Mucosa of stomach (tissue), 1 donor: ENCODE results near the gene SPPL2C.

Experiments used
- H3K27me3 ChIP-seq: one replicate; pipeline ENCODE4 v1.7.0; 2013; ENCODE audit warnings: mild to moderate bottlenecking, low read length; ENCODE audit not compliant: control insufficient read depth, insufficient read depth
- H3K36me3 ChIP-seq: one replicate; pipeline ENCODE4 v1.7.0; 2013; ENCODE audit warnings: low read length; ENCODE audit not compliant: control insufficient read depth, insufficient read depth
- H3K4me1 ChIP-seq: one replicate; pipeline ENCODE4 v1.7.0; 2013; ENCODE audit warnings: mild to moderate bottlenecking, low read length; ENCODE audit not compliant: control insufficient read depth, insufficient read depth
- H3K4me3 ChIP-seq: one replicate; pipeline ENCODE4 v1.7.0; 2013; ENCODE audit warnings: low read length
- H3K9ac ChIP-seq: one replicate; pipeline ENCODE4 v1.7.0; 2013; ENCODE audit warnings: mild to moderate bottlenecking, low read length, moderate library complexity
- H3K9me3 ChIP-seq: one replicate; pipeline ENCODE4 v1.7.0; 2013; ENCODE audit warnings: mild to moderate bottlenecking, low read length, moderate library complexity; ENCODE audit not compliant: control insufficient read depth
- donor health status: Pancreatic carcinoma.

SPPL2C gene

DNA sequence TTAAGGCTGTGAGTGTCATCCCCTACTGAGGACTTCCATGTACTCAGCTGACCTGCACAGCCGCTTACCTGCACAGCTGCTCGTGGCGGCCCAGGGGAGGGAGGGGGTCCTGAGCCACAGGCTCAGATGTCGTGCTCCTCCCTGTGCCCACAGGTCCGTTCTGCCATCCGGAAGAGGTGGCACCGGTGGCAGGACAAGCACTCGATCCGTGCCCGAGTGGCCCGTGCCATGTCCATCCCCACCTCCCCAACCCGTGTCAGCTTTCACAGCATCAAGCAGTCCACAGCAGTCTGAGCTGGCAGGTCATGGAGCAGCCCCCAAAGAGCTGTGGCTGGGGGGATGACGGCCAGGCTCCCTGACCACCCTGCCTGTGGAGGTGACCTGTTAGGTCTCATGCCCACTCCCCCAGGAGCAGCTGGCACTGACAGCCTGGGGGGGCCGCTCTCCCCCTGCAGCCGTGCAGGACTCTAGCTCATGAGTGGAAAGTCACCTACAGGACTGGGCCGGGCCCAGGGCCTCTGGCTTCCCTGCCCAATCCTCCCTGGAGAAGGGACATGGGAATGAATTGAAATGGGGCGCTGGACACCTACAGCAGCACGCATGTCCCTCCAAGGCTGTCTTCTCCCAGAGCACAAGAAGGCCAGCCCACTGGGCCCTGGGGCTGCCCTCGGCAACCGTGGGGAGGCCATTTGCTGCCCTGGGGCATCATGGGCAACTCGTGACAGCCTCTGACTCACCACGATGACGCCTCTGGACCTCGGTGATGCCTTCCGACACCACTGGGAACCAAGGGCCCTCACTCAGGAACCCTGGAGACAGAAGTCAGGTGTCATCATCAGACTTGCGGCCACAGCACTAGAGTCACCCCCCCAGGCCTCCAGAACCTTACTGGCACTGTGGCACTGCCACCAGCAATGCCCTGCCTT is 9.9 kb upstream of the SPPL2C start:
- no peak overlapping the region for H3K4me3 ChIP-seq
- no peak overlapping the region for H3K9ac ChIP-seq
- H3K4me1 ChIP-seq, result no peaks in the 10 kb centered on the region
- no peaks in the 10 kb centered on the region for H3K9me3 ChIP-seq
- peaks cover 5% of the 10 kb centered on the region for H3K27me3 ChIP-seq
- no peaks in the 10 kb centered on the region for H3K36me3 ChIP-seq

DNA sequence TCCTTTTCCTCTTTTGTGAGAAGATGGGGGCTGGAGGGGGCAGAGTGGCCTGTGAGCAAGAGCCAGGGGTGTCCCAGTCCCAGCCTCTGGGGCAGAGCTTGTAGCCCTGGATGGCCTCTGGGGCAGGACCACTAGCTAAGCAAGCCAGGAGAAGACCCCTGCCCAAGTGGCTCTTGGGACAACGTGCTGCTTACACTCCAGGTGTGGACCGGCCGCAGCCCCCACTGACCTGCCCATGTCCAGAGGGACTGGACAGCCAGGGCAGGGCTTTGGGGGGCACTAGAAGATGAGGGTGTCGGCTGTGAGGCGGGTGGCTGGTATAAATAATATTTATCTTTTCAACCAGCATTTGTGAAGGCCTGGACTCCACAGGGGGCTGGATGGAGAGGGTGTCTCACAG is 9.2 kb upstream of the SPPL2C start:
- peaks cover 4% of the 10 kb centered on the region for H3K27me3 ChIP-seq
- H3K9ac ChIP-seq, result no peak overlapping the region

DNA sequence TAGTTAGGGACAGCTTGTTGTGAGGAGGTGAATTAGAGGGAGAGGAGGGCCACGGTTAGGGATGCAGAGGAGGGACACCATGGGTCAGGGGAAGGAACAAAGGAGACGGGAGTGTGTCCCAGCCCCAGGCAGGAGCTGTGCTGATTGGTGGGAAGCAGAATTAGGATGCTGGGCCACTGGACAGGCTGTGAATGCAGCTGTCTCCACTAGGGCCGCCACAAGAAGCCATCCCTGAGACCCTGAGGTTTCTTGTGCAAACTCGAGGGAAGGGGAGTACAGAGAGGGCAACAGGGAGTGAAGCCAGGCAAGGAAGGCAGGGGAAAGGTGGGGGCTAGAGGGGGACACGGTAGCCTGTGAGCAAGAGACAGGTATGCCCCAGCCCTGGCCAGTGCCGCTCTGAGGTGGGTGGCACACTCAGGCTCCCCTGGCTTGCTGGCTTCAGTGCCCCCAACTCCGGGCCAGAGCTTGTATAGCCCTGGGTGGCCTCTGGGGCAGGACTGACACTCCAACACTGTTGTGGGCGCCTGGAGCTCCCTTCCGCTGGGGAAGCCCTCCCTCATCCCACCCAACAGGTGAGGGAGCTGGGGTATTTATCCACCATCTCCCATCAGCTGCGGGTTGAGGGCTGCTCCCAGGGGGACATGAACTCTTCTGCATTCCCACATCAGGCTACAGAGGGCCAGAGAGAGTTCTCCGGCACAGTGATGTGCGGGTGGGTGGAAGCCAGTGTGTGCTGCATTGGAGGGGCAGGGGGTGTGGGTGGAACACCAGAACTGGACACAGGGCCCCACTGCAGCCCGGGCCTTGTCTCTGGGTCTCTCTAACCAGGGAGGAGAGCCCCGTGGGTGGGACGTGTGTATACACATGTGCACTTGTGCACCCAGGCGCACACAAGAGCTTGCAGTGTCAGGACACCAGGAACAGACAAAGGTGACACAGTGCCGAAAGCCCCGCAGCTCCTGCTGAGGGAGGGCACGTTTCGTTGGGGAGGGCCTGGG is 8.3 kb upstream of the SPPL2C start:
- Histone ChIP-seq H3K36me3 (no peaks in the 10 kb centered on the region), H3K27me3 (peaks cover 4% of the 10 kb centered on the region), H3K9ac (no peak overlapping the region), H3K4me3 (no peak overlapping the region), H3K4me1 (no peaks in the 10 kb centered on the region), H3K9me3 (no peaks in the 10 kb centered on the region)

More for the DNA sequence above, 9.2 kb upstream of the SPPL2C start:
- Histone ChIP-seq H3K36me3 (no peaks in the 10 kb centered on the region), H3K4me3 (no peak overlapping the region), H3K4me1 (no peaks in the 10 kb centered on the region), H3K9me3 (no peaks in the 10 kb centered on the region)

DNA sequence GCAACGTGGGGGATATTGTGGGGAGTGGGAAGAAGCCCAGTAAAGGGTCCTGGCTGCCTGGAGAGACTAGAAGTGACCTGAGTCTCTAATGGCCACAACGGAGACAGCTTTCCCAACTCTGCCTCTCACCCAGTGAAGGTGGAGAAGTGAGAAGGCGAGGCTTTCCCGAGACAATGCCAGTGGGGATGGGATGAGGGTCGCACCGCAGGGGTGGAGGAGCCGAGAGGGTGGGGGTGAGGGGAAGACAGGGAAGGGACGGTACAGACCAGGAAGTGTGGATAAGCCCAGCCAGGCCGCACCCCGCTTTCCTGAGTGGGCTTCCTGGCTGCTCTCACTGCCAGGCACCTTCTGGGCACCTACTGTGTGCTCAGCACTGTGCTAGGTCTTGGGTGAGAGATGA is 7.5 kb upstream of the SPPL2C start:
- H3K9me3 ChIP-seq, result no peaks in the 10 kb centered on the region
- no peaks in the 10 kb centered on the region for H3K4me1 ChIP-seq
- H3K36me3 ChIP-seq, result no peaks in the 10 kb centered on the region
- H3K4me3 ChIP-seq, result no peak overlapping the region
- no peak overlapping the region for H3K9ac ChIP-seq
- H3K27me3 ChIP-seq, result no peaks in the 10 kb centered on the region

DNA sequence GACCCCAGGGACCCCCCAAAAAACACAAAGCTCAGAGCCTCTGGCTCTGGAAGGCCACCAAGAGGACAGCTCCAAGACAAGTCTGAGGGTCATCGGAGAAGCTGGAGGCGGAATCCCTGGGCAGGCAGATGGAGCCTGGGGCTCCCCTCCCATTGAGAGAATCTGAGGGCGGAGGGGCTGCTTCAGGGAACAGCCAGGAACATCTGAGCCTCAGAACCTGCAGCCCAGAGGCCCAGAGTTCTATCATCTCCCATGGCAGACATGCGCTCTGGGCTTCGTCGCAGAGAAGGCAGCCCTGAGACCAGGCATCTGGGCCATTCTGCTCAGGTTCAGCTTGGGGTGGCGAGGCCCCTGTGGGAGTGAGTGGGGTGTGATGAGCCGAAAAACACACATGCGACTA is 7.1 kb upstream of the SPPL2C start:
- Histone ChIP-seq H3K4me3 (no peak overlapping the region), H3K9ac (no peak overlapping the region), H3K27me3 (no peaks in the 10 kb centered on the region), H3K9me3 (no peaks in the 10 kb centered on the region), H3K4me1 (no peaks in the 10 kb centered on the region), H3K36me3 (no peaks in the 10 kb centered on the region)

DNA sequence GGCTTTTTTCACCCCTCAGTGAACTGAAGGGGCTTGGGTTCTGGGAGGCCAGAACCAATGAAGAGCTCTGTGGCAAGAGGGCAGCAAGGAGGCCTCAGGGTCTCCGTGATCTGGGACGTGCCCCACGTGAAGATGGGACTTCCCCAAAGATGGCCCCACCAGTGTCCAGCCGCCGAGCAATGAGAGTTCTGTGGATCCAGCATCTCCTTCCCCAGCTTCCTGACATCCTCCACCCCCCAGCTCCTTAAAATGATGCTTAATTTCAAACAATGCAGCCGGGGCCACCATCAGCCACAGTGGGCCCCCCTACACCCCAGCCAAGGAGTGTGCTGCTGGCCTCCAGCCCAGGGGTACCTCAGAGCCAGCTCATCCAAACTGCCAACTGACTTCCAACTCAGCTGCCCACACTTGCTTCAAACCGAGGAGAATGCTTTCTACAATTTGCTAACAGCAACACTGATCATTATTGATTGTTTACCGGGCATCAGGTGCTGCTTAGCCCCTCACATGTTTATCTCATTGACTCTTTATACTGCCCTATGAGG is 5.9 kb upstream of the SPPL2C start:
- H3K9ac ChIP-seq, result no peak overlapping the region
- no peaks in the 10 kb centered on the region for H3K4me1 ChIP-seq
- H3K9me3 ChIP-seq, result no peaks in the 10 kb centered on the region
- H3K27me3 ChIP-seq, result no peaks in the 10 kb centered on the region
- H3K36me3 ChIP-seq, result no peaks in the 10 kb centered on the region
- no peak overlapping the region for H3K4me3 ChIP-seq

DNA sequence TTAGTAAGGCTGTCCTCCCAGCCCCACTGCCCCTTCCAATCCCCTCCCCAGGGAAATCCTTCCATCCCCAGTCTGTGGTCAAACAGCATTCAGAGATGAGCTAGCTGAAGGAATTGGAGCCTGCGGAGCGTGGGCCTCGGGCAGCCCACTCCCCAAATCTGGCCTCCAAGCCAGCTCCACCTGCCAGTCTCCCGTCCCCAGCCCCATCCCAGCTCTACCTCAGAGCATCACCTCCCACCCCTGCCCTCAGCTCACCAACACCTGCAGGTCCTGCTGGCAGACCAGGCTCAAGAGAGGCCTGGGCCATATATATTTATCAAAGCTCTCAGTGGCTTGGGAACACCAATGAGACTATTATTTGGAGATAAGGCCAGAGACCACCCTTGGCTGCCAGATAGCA is 5.2 kb upstream of the SPPL2C start:
- Histone ChIP-seq H3K9ac (no peak overlapping the region), H3K27me3 (no peaks in the 10 kb centered on the region), H3K4me3 (no peak overlapping the region)

DNA sequence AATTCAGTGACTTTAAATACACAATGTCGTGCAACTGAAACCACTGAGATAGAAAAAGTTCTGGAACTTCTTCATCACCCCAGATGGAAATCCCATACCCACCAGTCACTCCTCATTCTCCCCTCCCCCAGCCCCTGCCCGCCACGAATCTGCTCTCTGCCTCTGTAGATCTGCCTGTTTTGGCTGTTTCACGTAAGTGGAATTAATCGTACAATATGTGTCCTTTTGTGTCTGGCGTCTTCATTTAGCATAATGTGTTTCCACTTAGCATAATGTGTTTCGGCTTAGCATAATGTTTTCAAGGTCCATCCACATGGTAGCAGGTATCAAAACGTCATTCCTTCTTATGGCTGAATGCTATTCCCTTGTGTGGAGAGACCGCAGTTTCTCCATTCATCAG is 3.5 kb upstream of the SPPL2C start:
- Histone ChIP-seq H3K36me3 (no peaks in the 10 kb centered on the region), H3K27me3 (no peaks in the 10 kb centered on the region), H3K9ac (no peak overlapping the region), H3K4me1 (no peaks in the 10 kb centered on the region), H3K9me3 (no peaks in the 10 kb centered on the region), H3K4me3 (no peak overlapping the region)

More for the DNA sequence above, 5.2 kb upstream of the SPPL2C start:
- Histone ChIP-seq H3K4me1 (no peaks in the 10 kb centered on the region), H3K9me3 (no peaks in the 10 kb centered on the region), H3K36me3 (no peaks in the 10 kb centered on the region)

DNA sequence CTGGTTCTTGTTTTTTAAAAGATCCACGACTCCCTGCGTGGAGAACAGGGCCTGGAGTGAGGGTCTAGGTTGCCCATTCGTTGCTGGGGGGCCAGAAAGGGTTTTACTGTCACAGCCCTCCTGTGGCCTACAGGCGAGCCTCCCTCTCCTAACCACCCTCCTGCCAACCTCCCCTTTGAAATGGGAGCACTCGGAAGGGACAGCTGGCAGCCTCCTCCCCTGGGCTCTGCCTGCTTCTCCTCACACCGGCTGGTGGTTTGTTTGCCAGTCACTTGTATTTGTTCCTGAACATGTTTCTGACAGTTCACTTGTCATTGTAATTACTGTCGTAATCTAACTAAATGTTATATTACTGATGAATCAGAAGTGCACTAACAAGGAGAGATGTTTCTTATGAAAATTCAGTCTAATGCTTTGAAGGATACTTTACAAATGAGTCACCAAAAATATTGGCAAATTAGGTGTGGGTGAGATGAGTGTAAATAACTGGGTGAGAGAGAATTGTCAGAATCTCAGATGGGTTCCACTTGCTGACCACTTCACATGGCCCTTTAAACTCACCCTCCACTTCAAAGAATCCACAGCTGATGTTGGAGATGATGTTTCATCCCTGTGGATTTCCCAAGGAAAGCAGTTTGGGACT is 2.7 kb upstream of the SPPL2C start:
- Histone ChIP-seq H3K27me3 (no peaks in the 10 kb centered on the region), H3K36me3 (no peaks in the 10 kb centered on the region), H3K4me3 (no peak overlapping the region), H3K4me1 (no peaks in the 10 kb centered on the region), H3K9me3 (no peaks in the 10 kb centered on the region), H3K9ac (no peak overlapping the region)

DNA sequence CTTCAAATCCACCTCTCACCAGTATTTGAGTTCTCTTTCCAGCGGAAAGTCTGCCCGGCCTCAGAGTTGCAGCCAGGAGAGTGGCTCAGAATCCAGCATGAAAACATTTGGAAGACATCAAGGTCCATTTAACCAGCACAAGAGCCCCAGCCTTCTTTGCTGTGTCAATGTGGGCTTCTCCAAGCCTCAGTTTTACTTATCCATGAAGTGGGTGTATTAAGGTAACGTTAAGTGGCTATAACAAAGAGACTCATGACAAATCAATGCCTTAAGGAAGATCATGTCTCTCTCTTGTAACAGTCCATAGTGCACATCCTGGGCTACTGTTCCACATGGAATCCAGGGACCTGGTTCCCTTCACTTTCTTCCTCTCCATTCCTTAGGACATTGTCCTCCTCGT is 959 bp upstream of the SPPL2C start:
- Histone ChIP-seq H3K9ac (no peak overlapping the region), H3K27me3 (no peaks in the 10 kb centered on the region), H3K9me3 (no peaks in the 10 kb centered on the region), H3K36me3 (no peaks in the 10 kb centered on the region), H3K4me3 (no peak overlapping the region), H3K4me1 (no peaks in the 10 kb centered on the region)

DNA sequence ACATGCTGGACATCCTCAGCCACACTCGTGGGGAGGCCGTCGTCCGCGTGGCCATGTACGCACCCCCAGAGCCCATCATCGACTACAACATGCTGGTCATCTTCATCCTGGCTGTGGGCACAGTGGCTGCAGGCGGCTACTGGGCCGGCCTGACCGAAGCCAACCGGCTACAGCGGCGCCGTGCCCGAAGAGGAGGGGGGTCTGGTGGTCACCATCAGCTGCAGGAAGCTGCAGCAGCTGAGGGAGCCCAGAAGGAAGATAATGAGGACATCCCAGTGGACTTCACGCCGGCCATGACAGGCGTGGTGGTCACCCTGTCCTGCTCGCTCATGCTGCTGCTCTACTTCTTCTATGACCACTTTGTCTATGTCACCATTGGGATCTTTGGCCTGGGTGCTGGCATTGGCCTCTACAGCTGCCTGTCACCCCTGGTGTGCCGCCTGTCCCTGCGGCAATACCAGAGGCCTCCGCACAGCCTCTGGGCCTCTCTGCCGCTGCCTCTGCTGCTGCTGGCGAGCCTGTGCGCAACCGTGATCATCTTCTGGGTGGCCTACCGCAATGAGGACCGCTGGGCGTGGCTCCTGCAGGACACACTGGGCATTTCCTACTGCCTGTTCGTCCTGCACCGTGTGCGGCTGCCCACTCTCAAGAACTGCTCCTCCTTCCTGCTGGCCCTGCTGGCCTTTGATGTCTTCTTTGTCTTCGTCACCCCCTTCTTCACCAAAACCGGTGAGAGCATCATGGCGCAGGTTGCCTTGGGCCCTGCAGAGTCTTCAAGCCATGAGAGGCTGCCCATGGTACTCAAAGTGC is 900 bp downstream of the SPPL2C start:
- H3K4me1 ChIP-seq, result no peaks in the 10 kb centered on the region
- H3K36me3 ChIP-seq, result no peaks in the 10 kb centered on the region
- no peak overlapping the region for H3K9ac ChIP-seq
- no peak overlapping the region for H3K4me3 ChIP-seq
- H3K27me3 ChIP-seq, result peaks cover 4% of the 10 kb centered on the region
- H3K9me3 ChIP-seq, result no peaks in the 10 kb centered on the region
